NT2/D1 (cell line): ENCODE results near the gene UGT1A10.

Experiments
- YY1 ChIP-seq: IDR thresholded peaks from 2 replicates; pipeline ENCODE4 v1.6.1; 2011; ENCODE audit not compliant: insufficient read length, insufficient read depth
- ZNF274 ChIP-seq: IDR thresholded peaks from 2 replicates; pipeline ENCODE4 v1.6.1; 2011; ENCODE audit warnings: mild to moderate bottlenecking, low read depth, low read length

DNA sequence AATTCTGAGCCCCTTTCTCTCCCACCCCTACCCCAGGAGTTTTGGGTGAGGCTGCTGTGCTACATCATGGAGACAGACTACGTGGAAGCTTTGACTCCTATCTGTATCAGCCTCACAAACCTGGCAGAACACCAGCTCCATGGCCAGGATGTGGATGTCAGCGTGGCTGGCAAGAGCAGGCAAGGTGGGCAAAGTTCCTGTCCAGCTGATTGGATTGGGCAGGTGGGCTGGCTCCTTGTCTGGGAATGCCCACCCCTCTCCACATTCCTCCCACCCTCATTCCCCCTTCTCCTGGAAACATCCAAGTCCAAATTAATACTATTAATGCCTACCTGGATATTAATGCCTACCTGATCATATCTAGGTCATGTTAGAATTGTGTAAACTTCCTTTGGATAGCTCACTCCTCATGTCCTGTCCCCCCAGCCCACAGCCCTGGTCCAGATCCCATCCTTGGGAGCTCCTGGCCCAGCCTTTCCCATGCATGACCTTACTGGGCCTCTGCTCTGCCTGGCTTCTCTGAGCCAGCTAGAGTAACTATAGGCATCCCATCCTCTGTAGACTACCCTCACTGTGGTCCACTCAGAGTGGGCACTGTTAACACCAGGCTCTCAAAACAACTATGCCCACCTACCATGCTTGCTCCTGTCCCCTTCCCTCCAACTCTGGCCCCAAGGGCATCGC lies 166.0 kb downstream of the UGT1A10 start:
- no peak for TF ChIP-seq YY1
- no peak for TF ChIP-seq ZNF274
